Lung (tissue), 12 donors: ENCODE measurements around the gene HOXB2. TPM values are rescaled to one million over a fixed set of nuclear protein-coding genes. Genes with fewer than 3 reads are reported as not detected.

Source experiments
- ATAC-seq: fragments of 200-7000 bp; cut with Tn5 transposase; one replicate; pipeline ENCODE4 v1.9.1; 2020; ENCODE audit warnings: moderate number of reproducible peaks; ENCODE audit not compliant: insufficient read depth, low FRiP score
- DNase-seq, 3 donors: peaks; one replicate each; pipeline ENCODE4 v3.0.0-alpha.2; 2013 to 2017
- H3K27ac ChIP-seq, 2 donors: one replicate each; pipeline ENCODE4 v1.5.1; 2013; ENCODE audit warnings: mild to moderate bottlenecking in 2 of 2, moderate library complexity in 2 of 2, control low read depth in 1 of 2, inconsistent platforms in 1 of 2, low read depth in 1 of 2, low read length in 1 of 2
- H3K27me3 ChIP-seq, 3 donors: one replicate each; pipeline ENCODE4 v1.5.1; 2013; ENCODE audit warnings: low read length in 2 of 3; ENCODE audit not compliant: control insufficient read depth in 3 of 3, insufficient read depth in 3 of 3
- H3K36me3 ChIP-seq, 4 donors: one replicate each; pipeline ENCODE4 v1.5.1; 2013; ENCODE audit warnings: low read length in 4 of 4, mild to moderate bottlenecking in 1 of 4, moderate library complexity in 1 of 4; ENCODE audit not compliant: control insufficient read depth in 4 of 4, insufficient read depth in 4 of 4
- H3K4me1 ChIP-seq, 5 donors: one replicate each; pipeline ENCODE4 v1.5.1; 2013; ENCODE audit warnings: low read length in 5 of 5, mild to moderate bottlenecking in 2 of 5, moderate library complexity in 1 of 5; ENCODE audit not compliant: control insufficient read depth in 5 of 5, insufficient read depth in 5 of 5
- H3K4me3 ChIP-seq: one replicate; pipeline ENCODE4 v1.5.1; 2013; ENCODE audit warnings: mild to moderate bottlenecking, control low read depth, moderate library complexity
- H3K9ac ChIP-seq, 2 donors: one replicate each; pipeline ENCODE4 v1.5.1; 2013; ENCODE audit warnings: low read length in 2 of 2, control low read depth in 1 of 2; ENCODE audit not compliant: insufficient read depth in 1 of 2
- H3K9me3 ChIP-seq, 4 donors: one replicate each; pipeline ENCODE4 v1.5.1; 2013; ENCODE audit warnings: low read length in 3 of 4, mild to moderate bottlenecking in 1 of 4, moderate library complexity in 1 of 4; ENCODE audit not compliant: control insufficient read depth in 4 of 4, insufficient read depth in 3 of 4
- CTCF ChIP-seq: IDR thresholded peaks from 2 replicates; pipeline ENCODE4 v1.5.1; 2012; ENCODE audit warnings: mild to moderate bottlenecking; ENCODE audit errors: control extremely low read depth, extremely low read depth
- WGBS, 2 donors: extraction: QIAGEN DNeasy Blood & Tissue Kit; methylation state at CpG; one replicate each; pipeline ENCODE4 v1.1.7; 2013; 5-methylcytosine and 5-hydroxymethylcytosine counted together
- polyA plus RNA-seq, 2 donors: library from polyadenylated mRNA; stranded (reverse); fragments of 200-250 nt; gene quantifications; one replicate each; pipeline ENCODE4 v1.2.1, GENCODE V29; 2013
- total RNA-seq, 2 donors: library from RNA; depleted of rRNA in 1 of 2; stranded (reverse); fragments of >200 nt in 1 of 2; gene quantifications; one replicate each; pipeline ENCODE4 v1.2.1, GENCODE V29; 2014 to 2021
- donor health status: control.
- donor health status: control.
- donor health status: Bipolar disorder and iron deficiency.
- donor health status: healthy.
- donor health status: DM: yes; HTN: yes; CAD: no.

HOXB2 gene
- total and polyA plus RNA-seq, 4 donors, result 4.1 to 13.9 (median 7.3) TPM

- peak overlapping the region in 1 of 2 donors; percentile 76 for H3K27ac ChIP-seq
- H3K36me3 ChIP-seq, result peaks cover 0 to 25% (median 6%) of the 10 kb centered on the region in 4 donors
- H3K4me3 ChIP-seq, result no peak overlapping the region
- H3K27me3 ChIP-seq, result peaks cover 4 to 59% (median 4%) of the 10 kb centered on the region in 3 donors
- DNase-seq, result peak in 1 of 3 donors; percentile 62
- ATAC-seq, result no peak
- H3K4me1 ChIP-seq, result peaks cover 0 to 83% (median 21%) of the 10 kb centered on the region in 5 donors
- TF ChIP-seq CTCF, result no peak
- H3K9ac ChIP-seq, result peak overlapping the region; percentile 39 to 96
- 16 to 27% methylated on average over 59 to 73 of the region's 73 CpGs for WGBS, 2 donors
- H3K9me3 ChIP-seq, result peaks cover 0 to 3% (median 0%) of the 10 kb centered on the region in 4 donors
Observed at GRCh38 chr17:48564188-48565021, 19.5 kb upstream of the HOXB2 start.

GRCh38 chr17:48563867-48564187, 18.9 kb upstream of the HOXB2 start:
- Histone ChIP-seq H3K4me1 (peaks cover 0 to 86% (median 21%) of the 10 kb centered on the region in 5 donors), H3K27ac (peak overlapping the region in 1 of 2 donors; percentile 13), H3K36me3 (peaks cover 0 to 25% (median 8%) of the 10 kb centered on the region in 4 donors), H3K9me3 (peaks cover 0 to 3% (median 0%) of the 10 kb centered on the region in 4 donors), H3K4me3 (no peak overlapping the region), H3K27me3 (peaks cover 4 to 62% (median 7%) of the 10 kb centered on the region in 3 donors), H3K9ac (peak overlapping the region; percentile 39 to 95)
- WGBS, 2 donors, result 45 to 66% methylated on average over 10 of the region's 10 CpGs
- no peak for TF ChIP-seq CTCF
- ATAC-seq (no peak), DNase-seq (no peak)

GRCh38 chr17:48563385-48563838, 18.5 kb upstream of the HOXB2 start:
- no peak for ATAC-seq
- Histone ChIP-seq H3K36me3 (peaks cover 0 to 25% (median 8%) of the 10 kb centered on the region in 4 donors), H3K27me3 (peaks cover 4 to 61% (median 7%) of the 10 kb centered on the region in 3 donors), H3K9ac (peak overlapping the region; percentile 39 to 95), H3K9me3 (peaks cover 0 to 3% (median 0%) of the 10 kb centered on the region in 4 donors), H3K27ac (peak overlapping the region in 1 of 2 donors; percentile 13), H3K4me3 (no peak overlapping the region), H3K4me1 (peaks cover 0 to 90% (median 21%) of the 10 kb centered on the region in 5 donors)
- peak in 1 of 3 donors; percentile 62 for DNase-seq
- no peak for TF ChIP-seq CTCF
- whole genome bisulfite sequencing, 2 donors, result 64 to 76% methylated on average over 6 of the region's 6 CpGs
